SHP77 (cell line): ENCODE data around the gene TRIM25.
A peak's percentile ranks its signal among the peaks of the same experiment; 100 is the strongest.

Experiments
- DNase-seq, 2 experiments: peaks; one replicate each; lab custom pipeline; 2025; lab: John Stamatoyannopoulos, UW

Gene TRIM25

GRCh38 chr17:56926704-56927103, 12.9 kb upstream of the TRIM25 start:
- no peak for DNase-seq

- DNase-seq: no peak
Observed at GRCh38 chr17:56926270-56926669, 12.4 kb upstream of the TRIM25 start.

DNA sequence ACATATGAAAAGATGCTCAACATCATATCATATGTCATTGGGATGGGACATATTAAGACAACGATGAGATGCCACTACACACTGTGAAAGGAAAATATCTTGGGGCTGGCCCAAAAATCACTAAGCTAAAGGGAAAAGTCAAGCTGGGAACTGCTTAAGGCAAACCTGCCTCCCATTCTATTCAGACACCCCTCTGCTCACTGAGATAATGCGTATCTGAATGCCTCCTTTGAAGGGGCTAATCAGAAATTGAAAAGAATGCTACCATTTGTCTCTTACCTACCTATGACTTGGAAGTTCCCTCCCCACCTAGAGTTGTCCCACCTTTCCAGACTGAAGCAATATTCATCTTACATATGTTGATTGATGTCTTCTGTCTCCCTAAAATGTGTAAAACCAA, 11.2 kb upstream of the TRIM25 start:
- no peak for DNase-seq

GRCh38 chr17:56919717-56920116, 5.9 kb upstream of the TRIM25 start:
- DNase-seq: no peak

DNA sequence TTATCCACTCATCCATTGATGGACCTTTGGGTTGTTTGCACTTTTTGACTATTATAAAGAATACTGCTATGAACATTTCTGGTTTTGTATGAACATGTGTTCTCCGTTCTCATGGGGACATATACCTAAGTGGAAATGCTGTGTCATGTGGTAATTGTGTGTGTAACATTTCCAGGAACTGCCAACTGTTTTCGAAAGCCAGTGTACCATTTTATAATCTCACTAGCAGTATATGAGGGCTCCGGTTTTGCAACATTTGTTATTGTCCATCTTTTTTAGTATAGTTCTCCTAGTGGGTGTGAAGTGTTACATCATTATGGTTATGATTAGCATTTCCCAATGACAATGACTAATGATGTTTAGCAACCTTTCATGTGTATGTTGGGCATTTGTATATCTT, 5.1 kb upstream of the TRIM25 start:
- no peak for DNase-seq

DNA sequence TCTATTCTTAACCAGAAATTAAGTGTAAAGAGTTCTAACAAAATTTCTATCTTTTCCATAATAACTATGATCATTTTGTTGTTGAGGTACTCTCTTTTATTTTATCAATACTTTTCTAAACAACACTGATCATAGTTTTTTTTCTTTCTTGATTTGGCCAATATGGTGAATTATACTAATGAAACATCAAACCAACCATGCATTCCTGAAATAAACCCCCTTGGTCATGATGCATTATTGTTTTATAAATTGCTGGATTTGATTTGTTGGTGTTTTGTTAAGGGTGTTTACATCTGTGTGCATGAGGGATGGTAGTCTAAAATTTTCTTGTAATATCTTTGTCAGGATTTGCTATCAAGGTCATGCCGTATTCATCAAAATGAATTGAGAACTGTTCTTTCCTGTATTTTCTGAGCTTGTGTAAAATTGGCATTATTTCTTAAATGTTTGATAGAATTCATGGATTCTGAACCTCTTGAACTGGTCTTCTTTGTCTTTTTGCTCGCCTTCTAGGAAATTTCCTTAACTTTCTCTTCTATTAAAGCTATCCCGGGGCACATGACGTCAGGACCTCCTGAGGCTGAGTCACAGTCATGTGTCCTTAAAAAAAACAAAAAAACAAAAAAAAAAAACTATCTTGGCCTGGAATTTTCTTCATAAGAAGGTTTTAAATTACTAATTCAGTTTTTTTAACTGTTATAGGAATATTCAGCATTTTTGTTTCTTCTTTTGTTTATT, 3.9 kb upstream of the TRIM25 start:
- no peak for DNase-seq

DNA sequence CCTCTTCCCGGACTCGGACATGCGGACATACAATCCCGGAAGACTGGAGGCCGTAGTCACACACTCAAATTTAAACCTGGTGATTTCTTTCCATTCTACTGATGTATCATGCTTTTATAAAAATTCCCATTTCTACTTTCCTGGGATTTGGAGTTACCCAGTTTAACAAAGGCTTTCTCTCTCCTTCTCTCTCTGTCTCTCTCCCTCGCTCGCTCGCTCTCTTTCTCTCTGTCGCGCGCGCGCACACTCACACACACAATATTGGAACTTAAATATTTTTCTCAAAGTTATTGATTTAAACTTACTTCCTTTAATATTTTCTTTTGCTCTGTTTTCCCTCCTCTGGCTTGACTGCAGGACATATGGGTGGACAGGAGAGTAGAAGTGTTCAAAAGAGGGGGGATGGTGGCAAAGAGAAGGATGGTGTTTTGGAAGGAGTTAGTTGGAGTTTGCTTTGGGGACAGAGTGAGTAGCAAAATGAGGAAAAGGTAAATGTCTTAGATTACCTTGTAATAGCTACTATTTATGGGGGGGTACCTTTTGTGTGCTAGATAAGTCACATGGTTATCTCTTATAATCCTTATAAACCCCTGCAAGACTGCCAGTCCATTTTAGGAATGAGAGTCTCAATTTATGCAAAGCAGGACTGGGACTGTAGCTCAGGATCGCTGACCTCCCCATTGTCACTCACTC, 878 bp upstream of the TRIM25 start:
- peak in 1 of 2 experiments; percentile 4 for DNase-seq

- DNase-seq: peak; percentile 9 to 17
Observed at GRCh38 chr17:56913353-56913866, 439 bp downstream of the TRIM25 start.

DNA sequence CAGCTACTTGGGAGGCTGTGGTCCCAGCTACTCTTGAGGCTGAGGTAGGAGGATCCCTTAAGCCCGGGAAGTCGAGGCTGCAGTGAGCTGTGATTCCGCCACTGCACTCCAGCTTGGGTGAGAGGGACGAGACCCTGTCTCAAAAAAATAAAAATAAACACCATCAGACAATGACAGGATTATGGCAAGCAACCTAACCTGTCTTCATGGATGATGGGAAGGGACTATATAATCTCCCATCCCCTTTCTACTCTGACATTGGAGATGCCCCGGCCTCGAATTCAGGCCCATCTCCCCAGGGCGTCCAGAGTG, 893 bp downstream of the TRIM25 start:
- DNase-seq: no peak

- DNase-seq: no peak
Observed at GRCh38 chr17:56912105-56912999, 1.5 kb downstream of the TRIM25 start.

DNA sequence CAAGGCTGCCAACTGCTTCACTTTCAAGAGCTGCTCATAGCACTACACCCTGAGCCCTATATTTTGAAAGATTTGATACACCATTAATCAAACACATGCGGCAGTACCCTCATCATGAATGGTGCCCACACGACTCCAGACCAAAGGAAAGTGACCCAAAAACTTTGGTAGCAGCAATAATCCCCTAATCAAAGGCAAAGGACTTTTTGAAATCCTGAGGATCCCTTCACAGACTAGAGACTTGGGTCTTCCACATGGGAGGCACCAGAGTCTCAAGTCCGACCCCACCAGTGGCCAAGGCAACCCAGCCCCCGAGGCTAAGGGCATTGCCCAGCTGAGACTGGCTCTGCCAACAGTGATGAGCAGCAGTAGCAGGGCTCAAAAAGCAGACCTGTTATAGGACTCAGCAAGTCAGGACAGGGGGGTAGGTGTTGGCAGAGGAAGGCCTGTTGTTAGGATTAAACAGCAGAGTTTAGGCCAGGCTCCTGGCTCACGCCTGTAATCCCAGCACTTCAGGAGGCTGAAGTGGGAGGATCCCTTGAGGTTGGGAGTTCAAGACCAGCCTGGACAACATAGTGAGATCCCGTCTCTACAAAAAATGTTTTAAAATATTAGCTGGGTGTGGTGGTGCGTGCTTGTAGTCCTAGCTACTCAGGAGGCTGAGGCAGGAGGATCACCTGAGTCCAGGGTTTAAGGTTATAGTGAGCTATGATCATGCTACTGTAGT, 3.2 kb downstream of the TRIM25 start:
- DNase-seq: no peak

- no peak for DNase-seq
Observed at GRCh38 chr17:56909742-56910508, 3.9 kb downstream of the TRIM25 start.

DNA sequence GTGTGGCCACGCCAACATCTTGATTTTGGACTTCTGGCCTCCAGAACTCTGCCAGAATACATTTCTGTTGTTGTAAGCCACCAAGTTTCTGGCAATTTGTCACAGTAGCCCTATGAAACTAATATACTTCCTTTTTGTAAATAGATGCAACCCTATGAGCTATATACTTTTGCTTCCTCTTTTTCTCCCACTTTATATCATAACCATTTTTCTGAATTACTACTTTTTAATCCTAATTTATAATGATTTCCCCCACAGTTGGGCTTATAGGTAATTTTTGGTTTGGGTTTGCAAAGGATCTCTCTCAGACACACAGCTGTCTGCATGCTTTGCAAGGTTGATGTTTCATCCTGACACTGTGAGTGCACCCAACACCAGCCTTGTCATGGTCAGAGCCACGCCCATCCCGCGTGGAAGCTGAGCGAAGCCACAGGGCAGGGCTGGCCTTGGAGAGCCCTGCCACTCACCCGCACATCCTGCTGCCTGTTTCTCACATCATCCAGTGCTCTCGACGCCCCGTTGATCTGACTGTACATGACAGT, 5.8 kb downstream of the TRIM25 start:
- DNase-seq: no peak

GRCh38 chr17:56903560-56903959, 10.3 kb downstream of the TRIM25 start:
- no peak for DNase-seq

DNA sequence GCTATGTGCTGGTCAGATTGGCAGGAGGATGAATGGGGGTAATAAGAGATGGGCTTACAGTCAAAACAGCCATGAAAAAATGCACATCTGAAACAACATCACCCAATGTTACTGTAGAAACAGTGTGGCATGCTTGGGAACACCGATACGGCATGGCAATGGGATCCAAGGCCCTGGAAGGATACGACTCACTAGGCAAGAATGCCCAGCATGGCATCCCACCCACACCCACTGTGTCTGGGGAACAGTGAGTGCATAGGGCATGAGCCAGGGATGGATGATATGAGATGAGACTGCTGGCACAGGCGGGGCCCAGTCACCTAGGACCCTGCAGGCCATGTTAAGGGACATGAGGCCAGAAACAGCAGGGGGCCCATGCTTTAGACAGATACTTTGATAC, 11.5 kb downstream of the TRIM25 start:
- DNase-seq: no peak

GRCh38 chr17:56899403-56899802, 14.4 kb downstream of the TRIM25 start:
- no peak for DNase-seq

GRCh38 chr17:56898874-56899273, 15.0 kb downstream of the TRIM25 start:
- DNase-seq: no peak

DNA sequence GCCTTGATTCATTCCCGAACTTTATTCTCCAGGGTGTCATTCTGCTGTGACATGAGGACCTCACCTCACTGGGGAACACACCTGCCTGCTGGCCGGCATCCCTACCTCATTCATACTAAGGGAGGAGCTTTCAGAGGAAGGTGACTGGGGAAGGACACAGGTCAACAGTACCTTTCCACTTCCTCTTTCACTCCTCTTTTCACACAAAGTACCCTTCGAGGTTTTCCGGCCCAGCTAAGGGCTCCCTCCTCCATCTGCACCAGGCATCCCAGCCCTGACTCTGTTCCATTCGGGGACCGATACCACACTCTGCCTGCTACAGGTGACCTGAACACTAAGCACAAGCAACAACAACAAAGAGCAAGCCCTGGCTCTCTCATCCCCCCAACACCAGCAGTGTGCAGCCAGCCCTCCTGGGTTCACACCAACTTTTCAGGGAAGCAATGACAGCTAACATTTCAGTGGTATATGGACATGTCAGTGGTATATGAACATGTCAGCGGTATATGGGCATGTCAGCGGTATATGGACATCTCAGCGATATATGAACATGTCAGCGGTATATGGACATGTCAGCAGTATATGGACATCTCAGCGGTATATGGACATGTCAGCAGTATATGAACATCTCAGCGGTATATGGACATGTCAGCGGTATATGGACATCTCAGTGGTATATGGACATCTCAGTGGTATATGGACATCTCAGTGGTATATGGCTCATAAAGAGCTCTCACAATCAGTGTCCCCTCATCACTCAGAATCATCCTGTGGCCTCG, 16.0 kb downstream of the TRIM25 start:
- DNase-seq: no peak

DNA sequence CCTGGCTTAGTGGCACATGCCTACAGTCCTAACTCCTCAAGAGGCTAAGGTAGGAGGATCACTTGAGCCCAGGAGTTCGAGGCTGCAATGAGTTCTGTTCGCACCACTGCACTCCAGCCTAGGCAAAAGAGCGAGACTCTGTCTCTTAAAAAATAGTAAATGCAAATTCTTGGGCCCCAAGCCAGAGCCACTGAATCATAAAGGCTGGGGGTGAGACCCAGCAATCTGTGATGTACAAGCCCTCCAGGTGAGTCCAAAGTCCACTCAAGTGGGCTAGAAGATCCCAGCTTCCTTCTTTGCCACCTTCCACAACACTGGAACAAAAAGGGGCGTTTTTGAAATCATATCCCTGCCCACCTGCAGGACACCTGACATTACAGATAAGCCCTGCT, 16.9 kb downstream of the TRIM25 start:
- DNase-seq: no peak
